NCI-H2171 (cell line): ENCODE measurements around the gene PROSER2.

ENCODE experiments used
- DNase-seq: peaks from one replicate; lab custom pipeline; 2025; lab: John Stamatoyannopoulos, UW

PROSER2 gene

GRCh38 chr10:11908536-11908935 lies 85.4 kb downstream of the PROSER2 start:
- no peak for DNase-seq

- DNase-seq = no peak
Observed at GRCh38 chr10:11908991-11909390, 85.8 kb downstream of the PROSER2 start.

- no peak for DNase-seq
Observed at GRCh38 chr10:11909618-11910017, 86.5 kb downstream of the PROSER2 start.

- no peak for DNase-seq
Observed at GRCh38 chr10:11910102-11910501, 86.9 kb downstream of the PROSER2 start.

GRCh38 chr10:11913079-11913641 lies 90.0 kb downstream of the PROSER2 start:
- DNase-seq = no peak

GRCh38 chr10:11918384-11918783 lies 95.2 kb downstream of the PROSER2 start:
- DNase-seq = no peak

GRCh38 chr10:11919271-11919670 lies 96.1 kb downstream of the PROSER2 start:
- no peak for DNase-seq
